ENCODE measurements around the gene AMMECR1L. TPM values are rescaled to one million over a fixed set of nuclear protein-coding genes. Genes with fewer than 3 reads are reported as not detected.

The AMMECR1L gene
- total and polyA plus RNA-seq, 2 experiments from 2014 or later, result 7.8 to 17.7 TPM

- Histone ChIP-seq H3K4me1 (ENCODE audit: insufficient read depth) (no peaks in the 10 kb centered on the region), H2AFZ (no peak overlapping the region), H3K36me3 (ENCODE audit: insufficient read depth) (peaks cover 16% of the 10 kb centered on the region), H3K4me3 (no peak overlapping the region), H4K20me1 (replicated peaks; ENCODE audit: insufficient read depth) (peaks cover 49% of the 10 kb centered on the region), H3K9me2 (ENCODE audit: insufficient read depth) (no peaks in the 10 kb centered on the region), H3K27ac (ENCODE audit: low read depth) (no peak overlapping the region), H3K79me2 (replicated peaks; ENCODE audit: insufficient read depth) (peaks cover 97% of the 10 kb centered on the region), H3K4me2 (no peak overlapping the region), H3K27me3 (ENCODE audit: insufficient read depth) (no peaks in the 10 kb centered on the region), H3F3A (replicated peaks; ENCODE audit: low read depth) (peaks cover 4% of the 10 kb centered on the region; the same call in 1 of the 2 replicates)
- peaks cover 35% of the 10 kb centered on the region for H3K36me3 Mint-ChIP-seq (ENCODE audit: low read depth)
- no peak overlapping the region for H3K4me3 Mint-ChIP-seq
- peaks cover 4% of the 10 kb centered on the region for H3K27me3 Mint-ChIP-seq (ENCODE audit: insufficient read depth, low read depth, poor library complexity)
- no peak for ATAC-seq
- no peaks in the 10 kb centered on the region for H3K9me3 Mint-ChIP-seq
- H3K4me1 Mint-ChIP-seq, result peaks cover 9% of the 10 kb centered on the region; the same call in 2 of the 3 replicates
- no peak for TF ChIP-seq EZH2phosphoT487 (IDR thresholded peaks at IDR 0.05; ENCODE audit: unreplicated experiment)
- TF ChIP-seq CTCF (conservative IDR thresholded peaks at IDR 0.05; ENCODE audit: low read depth in 2 of 2), result no peak
- no peak for TF ChIP-seq CREB1 (CRISPR knock-in tag; IDR thresholded peaks at IDR 0.05; ENCODE audit: low read depth)
- TF ChIP-seq ZNF114 (CRISPR knock-in tag; IDR thresholded peaks at IDR 0.05), result no peak
- no peak for TF ChIP-seq EZH2 (IDR thresholded peaks at IDR 0.05; ENCODE audit: low read depth, unreplicated experiment)
- no peak for TF ChIP-seq ZNF331 (CRISPR knock-in tag; IDR thresholded peaks at IDR 0.05; ENCODE audit: low read depth)
- TF ChIP-seq STAT1 (IDR thresholded peaks at IDR 0.05; ENCODE audit: unreplicated experiment), result no peak
- TF ChIP-seq POLR2AphosphoS5 (IDR thresholded peaks at IDR 0.05; ENCODE audit: low read depth), result no peak
- no peak for TF ChIP-seq NANOG (IDR thresholded peaks at IDR 0.05; ENCODE audit: borderline replicate concordance)
- no peak for TF ChIP-seq JUNB (IDR thresholded peaks at IDR 0.05; ENCODE audit: unreplicated experiment)
- TF ChIP-seq ZNF462 (CRISPR knock-in tag; IDR thresholded peaks at IDR 0.05), result no peak
- no peak overlapping the region for H3K27ac Mint-ChIP-seq
- DNase-seq (ENCODE audit: low spot score), result no peak
These were observed 8.1 kb downstream of the AMMECR1L start for GRCh38 chr2:127877626-127878025.
